Measurements from ENCODE around the gene MBNL1. TPM values are rescaled to one million over a fixed set of nuclear protein-coding genes. Genes with fewer than 3 reads are reported as not detected.

MBNL1 gene
- polyA plus RNA-seq, 3 donors = 190 to 204 (median 191) TPM

GRCh38 chr3:152241142-152242017, 27.3 kb upstream of the MBNL1 start:
- peaks cover 44% of the 10 kb centered on the region for H3K4me1 Mint-ChIP-seq
- no peaks in the 10 kb centered on the region for H3K36me3 ChIP-seq (replicated peaks in 1 of 2; ENCODE audit: control insufficient read depth in 1 of 2, insufficient read depth in 2 of 2, low read length in 2 of 2)
- intact Hi-C loops (cut with micrococcal nuclease) = loop anchor here (5.0 to 10.0 kb wide), 2 partner anchors 34 to 53 kb away; no protein-coding TSS in a partner anchor
- DNase-seq = peak in 2 of 3 donors; percentile 43 to 59
- H3K9me3 ChIP-seq (replicated peaks in 1 of 2; ENCODE audit: control insufficient read depth in 1 of 2, insufficient read depth in 1 of 2, low read length in 2 of 2) = no peaks in the 10 kb centered on the region
- peaks cover 38 to 51% of the 10 kb centered on the region in 2 donors for H3K4me1 ChIP-seq (ENCODE audit: control insufficient read depth in 1 of 2, insufficient read depth in 2 of 2, low read length in 2 of 2)
- H3K9me3 Mint-ChIP-seq = peaks cover 0 to 3% (median 0%) of the 10 kb centered on the region in 7 donors
- no peak overlapping the region for H2AFZ ChIP-seq (ENCODE audit: insufficient read depth, low read depth, low read length, poor library complexity, severe bottlenecking)
- no peak overlapping the region for H3K4me3 Mint-ChIP-seq
- peaks cover 78% of the 10 kb centered on the region for H3K79me2 ChIP-seq (ENCODE audit: insufficient read depth, low read length)
- no peaks in the 10 kb centered on the region for H3K27me3 ChIP-seq (ENCODE audit: control insufficient read depth in 2 of 2, insufficient read depth in 2 of 2, low read length in 2 of 2)
- peaks cover 3% of the 10 kb centered on the region in 2 donors for H3K36me3 Mint-ChIP-seq
- no peak overlapping the region for H3K9ac ChIP-seq (ENCODE audit: insufficient read depth, low read length, poor library complexity, severe bottlenecking)
- TF ChIP-seq, protein P1, sequence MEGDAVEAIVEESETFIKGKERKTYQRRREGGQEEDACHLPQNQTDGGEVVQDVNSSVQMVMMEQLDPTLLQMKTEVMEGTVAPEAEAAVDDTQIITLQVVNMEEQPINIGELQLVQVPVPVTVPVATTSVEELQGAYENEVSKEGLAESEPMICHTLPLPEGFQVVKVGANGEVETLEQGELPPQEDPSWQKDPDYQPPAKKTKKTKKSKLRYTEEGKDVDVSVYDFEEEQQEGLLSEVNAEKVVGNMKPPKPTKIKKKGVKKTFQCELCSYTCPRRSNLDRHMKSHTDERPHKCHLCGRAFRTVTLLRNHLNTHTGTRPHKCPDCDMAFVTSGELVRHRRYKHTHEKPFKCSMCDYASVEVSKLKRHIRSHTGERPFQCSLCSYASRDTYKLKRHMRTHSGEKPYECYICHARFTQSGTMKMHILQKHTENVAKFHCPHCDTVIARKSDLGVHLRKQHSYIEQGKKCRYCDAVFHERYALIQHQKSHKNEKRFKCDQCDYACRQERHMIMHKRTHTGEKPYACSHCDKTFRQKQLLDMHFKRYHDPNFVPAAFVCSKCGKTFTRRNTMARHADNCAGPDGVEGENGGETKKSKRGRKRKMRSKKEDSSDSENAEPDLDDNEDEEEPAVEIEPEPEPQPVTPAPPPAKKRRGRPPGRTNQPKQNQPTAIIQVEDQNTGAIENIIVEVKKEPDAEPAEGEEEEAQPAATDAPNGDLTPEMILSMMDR (IDR thresholded peaks at IDR 0.05) = no peak
- peak overlapping the region in 1 of 2 donors; percentile 88 for H3K27ac ChIP-seq (ENCODE audit: low read depth in 1 of 2, low read length in 2 of 2)
- H3K4me3 ChIP-seq (replicated peaks in 1 of 3; ENCODE audit: low read depth in 2 of 3, low read length in 3 of 3) = peak overlapping the region in 1 of 3 experiments; percentile 11
- 44% methylated on average over 1 of the region's 2 CpGs for WGBS (ENCODE audit: insufficient coverage)
- H3K4me2 ChIP-seq (replicated peaks; ENCODE audit: extremely low read depth, low read length, poor library complexity, severe bottlenecking) = peak overlapping the region; percentile 10
- H4K20me1 ChIP-seq (ENCODE audit: insufficient read depth, low read length) = no peaks in the 10 kb centered on the region
- H3K27ac Mint-ChIP-seq = peak overlapping the region; percentile 54 to 96 (median 93)
- H3K27me3 Mint-ChIP-seq (ENCODE audit: low read depth in 3 of 3) = no peaks in the 10 kb centered on the region

GRCh38 chr3:152243301-152243711, 25.4 kb upstream of the MBNL1 start:
- no peaks in the 10 kb centered on the region for H3K9me3 Mint-ChIP-seq
- H3K27ac Mint-ChIP-seq = peak overlapping the region; percentile 82 to 96 (median 95)
- Histone ChIP-seq H3K79me2 (ENCODE audit: insufficient read depth, low read length) (peaks cover 88% of the 10 kb centered on the region), H3K4me3 (replicated peaks in 1 of 3; ENCODE audit: low read depth in 2 of 3, low read length in 3 of 3) (peak overlapping the region; percentile 26 to 98 (median 95)), H3K4me1 (ENCODE audit: control insufficient read depth in 1 of 2, insufficient read depth in 2 of 2, low read length in 2 of 2) (peaks cover 34 to 64% of the 10 kb centered on the region in 2 donors), H3K27me3 (ENCODE audit: control insufficient read depth in 2 of 2, insufficient read depth in 2 of 2, low read length in 2 of 2) (no peaks in the 10 kb centered on the region), H2AFZ (ENCODE audit: insufficient read depth, low read depth, low read length, poor library complexity, severe bottlenecking) (peak overlapping the region; percentile 37), H4K20me1 (ENCODE audit: insufficient read depth, low read length) (no peaks in the 10 kb centered on the region), H3K36me3 (replicated peaks in 1 of 2; ENCODE audit: control insufficient read depth in 1 of 2, insufficient read depth in 2 of 2, low read length in 2 of 2) (no peaks in the 10 kb centered on the region), H3K4me2 (replicated peaks; ENCODE audit: extremely low read depth, low read length, poor library complexity, severe bottlenecking) (peak overlapping the region; percentile 88), H3K9ac (ENCODE audit: insufficient read depth, low read length, poor library complexity, severe bottlenecking) (peak overlapping the region; percentile 67), H3K27ac (ENCODE audit: low read depth in 1 of 2, low read length in 2 of 2) (peak overlapping the region; percentile 79 to 88), H3K9me3 (replicated peaks in 1 of 2; ENCODE audit: control insufficient read depth in 1 of 2, insufficient read depth in 1 of 2, low read length in 2 of 2) (no peaks in the 10 kb centered on the region)
- H3K4me3 Mint-ChIP-seq = peak overlapping the region; percentile 77 to 94
- H3K4me1 Mint-ChIP-seq = peaks cover 43% of the 10 kb centered on the region
- intact Hi-C loops (cut with micrococcal nuclease) = loop anchor here (5.0 to 10.0 kb wide), 2 partner anchors 36 to 51 kb away; no protein-coding TSS in a partner anchor
- no peaks in the 10 kb centered on the region for H3K36me3 Mint-ChIP-seq
- TF ChIP-seq, protein P1 (IDR thresholded peaks at IDR 0.05) = no peak
- WGBS (ENCODE audit: insufficient coverage) = no CpG with 5 or more reads among the region's 1 CpG
- H3K27me3 Mint-ChIP-seq (ENCODE audit: low read depth in 3 of 3) = no peaks in the 10 kb centered on the region
- no peak for DNase-seq
